Central memory CD8-positive, alpha-beta T cell (primary cell): ENCODE data around the gene HYPK.

Experiments used
- ATAC-seq: fragments of 150-1000 bp; cut with Tn5 transposase; replicated peaks from 2 replicates; pipeline ENCODE4 v1.10.0; 2022; ENCODE audit warnings: mild to moderate bottlenecking, moderate FRiP score, moderate number of reproducible peaks; ENCODE audit not compliant: poor library complexity, severe bottlenecking; ENCODE audit errors: extremely low read depth
- DNase-seq, 2 donors: peaks; one replicate each; pipeline ENCODE4 v3.0.0; 2021; ENCODE audit warnings: low spot score in 2 of 2
- H3K27ac Mint-ChIP-seq: one replicate; pipeline ENCODE4 v1.8.0; 2022; ENCODE audit warnings: low read depth, mild to moderate bottlenecking, moderate library complexity, mixed read lengths
- H3K27me3 Mint-ChIP-seq: one replicate; pipeline ENCODE4 v1.8.0; 2022; ENCODE audit warnings: mixed read lengths
- H3K36me3 Mint-ChIP-seq: one replicate; pipeline ENCODE4 v1.8.0; 2022; ENCODE audit warnings: mild to moderate bottlenecking, moderate library complexity, mixed read lengths; ENCODE audit not compliant: insufficient read depth
- H3K4me1 Mint-ChIP-seq: one replicate; pipeline ENCODE4 v1.8.0; 2022; ENCODE audit warnings: mixed read lengths
- H3K4me3 Mint-ChIP-seq: one replicate; pipeline ENCODE4 v1.8.0; 2022; ENCODE audit warnings: mild to moderate bottlenecking, moderate library complexity, mixed read lengths
- H3K9me3 Mint-ChIP-seq: one replicate; pipeline ENCODE4 v1.8.0; 2022; ENCODE audit warnings: mixed read lengths

The HYPK gene

GRCh38 chr15:43777267-43777914 lies 23.0 kb upstream of the HYPK start:
- peak overlapping the region; percentile 76 for H3K27ac Mint-ChIP-seq
- DNase-seq (peak; percentile 69 to 80), ATAC-seq (peak; percentile 72)

DNA sequence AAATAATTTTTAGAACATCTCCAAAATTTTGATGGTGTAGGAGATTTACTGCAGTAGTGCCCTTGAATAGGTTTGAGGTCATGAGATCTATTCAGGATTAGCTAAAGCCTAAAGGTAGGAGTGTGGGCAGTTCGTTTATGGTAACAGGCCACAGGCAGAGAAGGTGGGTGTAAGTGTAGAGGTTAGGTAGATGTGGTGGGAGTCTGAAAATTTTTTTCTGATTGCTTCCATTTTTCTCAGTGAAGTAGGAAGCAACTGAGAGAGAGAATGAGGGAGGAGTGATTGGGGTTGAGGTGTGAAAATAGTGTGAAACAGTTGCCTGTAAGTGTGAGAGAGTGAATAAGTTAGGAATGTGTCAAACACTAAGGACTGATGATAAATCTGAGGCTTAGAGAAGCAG lies 21.4 kb upstream of the HYPK start:
- DNase-seq: no peak
- H3K27me3 Mint-ChIP-seq: no peaks in the 10 kb centered on the region
- peaks cover 22% of the 10 kb centered on the region for H3K4me1 Mint-ChIP-seq
- H3K4me3 Mint-ChIP-seq: no peak overlapping the region
- H3K36me3 Mint-ChIP-seq: peaks cover 16% of the 10 kb centered on the region
- no peak overlapping the region for H3K27ac Mint-ChIP-seq
- no peak for ATAC-seq
- no peaks in the 10 kb centered on the region for H3K9me3 Mint-ChIP-seq

More at GRCh38 chr15:43777267-43777914, 23.0 kb upstream of the HYPK start:
- Mint-ChIP-seq H3K9me3 (no peaks in the 10 kb centered on the region), H3K27me3 (no peaks in the 10 kb centered on the region), H3K36me3 (peaks cover 29% of the 10 kb centered on the region), H3K4me3 (peak overlapping the region; percentile 92), H3K4me1 (peaks cover 22% of the 10 kb centered on the region)

DNA sequence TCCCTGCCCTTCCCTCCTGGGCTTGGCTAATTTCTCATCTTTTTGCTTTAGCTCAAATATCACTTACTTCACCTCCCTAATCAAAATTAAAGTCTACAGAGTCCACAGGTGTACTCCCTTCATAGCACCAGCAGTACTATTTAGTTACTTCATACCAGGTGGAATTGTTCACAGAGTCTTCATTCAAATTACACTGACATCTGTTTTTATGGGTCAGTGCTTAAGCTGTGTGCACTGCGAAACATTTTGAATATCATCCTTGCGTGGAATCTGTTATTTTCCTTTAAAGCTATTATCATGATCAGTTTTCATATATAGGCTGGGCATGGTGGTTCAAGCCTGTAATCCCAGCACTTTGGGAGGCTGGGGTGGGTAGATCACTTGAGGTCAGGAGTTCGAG lies 11.0 kb upstream of the HYPK start:
- Mint-ChIP-seq H3K36me3 (peaks cover 17% of the 10 kb centered on the region), H3K27me3 (no peaks in the 10 kb centered on the region), H3K27ac (no peak overlapping the region), H3K4me3 (peak overlapping the region; percentile 17), H3K9me3 (no peaks in the 10 kb centered on the region), H3K4me1 (peaks cover 33% of the 10 kb centered on the region)
- no peak for ATAC-seq
- DNase-seq: no peak

DNA sequence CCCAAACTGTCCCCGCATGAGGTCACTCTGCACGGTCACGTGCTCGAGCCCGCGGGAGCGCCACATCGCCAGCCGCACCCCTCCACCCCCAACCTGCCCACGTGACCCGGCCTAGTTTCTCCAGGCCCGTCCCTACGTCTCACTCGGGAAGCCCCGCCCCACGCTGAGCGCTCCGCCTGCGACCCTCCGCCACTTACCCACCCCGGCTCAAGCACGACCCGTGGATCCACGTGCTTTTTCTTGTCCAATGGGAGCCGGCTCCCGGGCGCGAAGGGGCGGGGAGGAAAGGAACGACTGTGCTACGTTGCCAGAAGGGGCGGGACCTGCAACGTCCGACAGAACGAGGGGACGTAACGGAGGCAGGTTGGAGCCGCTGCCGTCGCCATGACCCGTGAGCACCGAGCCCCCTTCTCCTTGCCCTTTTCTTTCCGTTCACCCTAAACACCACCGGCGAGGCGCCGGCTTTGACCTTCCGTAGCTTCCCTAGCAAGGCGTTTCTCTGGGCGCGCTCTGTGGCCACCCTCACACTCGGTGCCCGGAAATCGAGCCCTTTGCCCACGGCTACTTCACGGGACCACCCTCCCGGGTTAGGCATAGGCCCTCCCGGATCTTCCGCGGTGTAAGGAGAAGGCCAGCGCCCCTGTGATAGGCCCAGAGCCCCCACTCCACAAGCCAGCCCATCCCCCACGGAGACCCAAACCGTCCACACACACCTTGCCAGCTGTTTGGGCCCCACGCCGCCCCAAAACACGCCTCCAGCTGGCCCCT lies 8.2 kb upstream of the HYPK start, which contains the start of gene SERF2:
Gene SERF2, plus strand, starts transcription at position 328 of the 768 bp plus-strand sequence. Its CDS starts 57 bp downstream, at position 385.
- Mint-ChIP-seq H3K4me1 (peaks cover 60% of the 10 kb centered on the region), H3K4me3 (peak within 1 kb of the TSS; percentile 95), H3K27me3 (no peaks in the 10 kb centered on the region), H3K36me3 (peaks cover 22% of the 10 kb centered on the region), H3K27ac (peak within 1 kb of the TSS; percentile 99), H3K9me3 (no peaks in the 10 kb centered on the region)
- DNase-seq: peak; percentile 96 to 97
- ATAC-seq: peak; percentile 94

DNA sequence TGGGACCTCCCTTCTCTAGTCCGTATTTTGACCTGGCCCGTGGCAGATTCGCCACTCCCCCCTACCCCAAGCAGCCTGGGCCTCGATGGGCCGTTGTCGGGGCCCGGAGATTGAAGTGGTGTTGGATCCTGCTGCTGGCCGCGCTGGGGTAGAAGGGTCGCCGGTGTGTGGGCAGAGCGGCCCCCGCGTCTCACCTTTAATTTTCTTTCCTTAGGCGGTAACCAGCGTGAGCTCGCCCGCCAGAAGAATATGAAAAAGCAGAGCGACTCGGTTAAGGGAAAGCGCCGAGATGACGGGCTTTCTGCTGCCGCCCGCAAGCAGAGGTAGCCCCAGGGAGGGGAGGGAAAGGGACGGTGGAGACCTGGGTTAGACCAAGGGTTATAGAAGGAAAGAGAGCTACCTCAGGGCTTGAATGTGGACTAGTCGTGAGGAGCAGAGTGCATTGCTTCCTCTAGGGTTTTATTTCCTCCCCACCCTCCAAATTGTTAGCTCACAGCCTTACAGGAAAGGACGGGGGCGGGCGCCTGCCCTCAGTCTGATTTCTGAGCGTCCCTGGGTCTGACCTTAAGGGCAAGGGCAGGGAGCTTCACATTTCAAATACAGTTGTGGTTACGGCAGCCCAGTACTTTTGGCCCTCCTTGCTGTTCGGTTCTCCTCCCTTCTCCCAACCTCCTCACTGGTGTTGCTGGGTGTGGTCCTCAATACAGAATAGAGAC lies 7.5 kb upstream of the HYPK start:
- peaks cover 22% of the 10 kb centered on the region for H3K36me3 Mint-ChIP-seq

GRCh38 chr15:43793647-43794046 lies 6.8 kb upstream of the HYPK start:
- Mint-ChIP-seq H3K27ac (peak overlapping the region; percentile 99), H3K9me3 (no peaks in the 10 kb centered on the region), H3K27me3 (no peaks in the 10 kb centered on the region), H3K4me3 (peak overlapping the region; percentile 95), H3K36me3 (peaks cover 25% of the 10 kb centered on the region), H3K4me1 (peaks cover 60% of the 10 kb centered on the region)
- no peak for ATAC-seq
- no peak for DNase-seq

More for the DNA sequence above, 7.5 kb upstream of the HYPK start:
- no peaks in the 10 kb centered on the region for H3K27me3 Mint-ChIP-seq
- H3K4me1 Mint-ChIP-seq: peaks cover 60% of the 10 kb centered on the region
- DNase-seq (no peak), ATAC-seq (no peak)
- peak overlapping the region; percentile 99 for H3K27ac Mint-ChIP-seq
- no peaks in the 10 kb centered on the region for H3K9me3 Mint-ChIP-seq
- H3K4me3 Mint-ChIP-seq: peak overlapping the region; percentile 95

GRCh38 chr15:43794269-43795037 lies 5.9 kb upstream of the HYPK start:
- peaks cover 61% of the 10 kb centered on the region for H3K4me1 Mint-ChIP-seq
- peaks cover 25% of the 10 kb centered on the region for H3K36me3 Mint-ChIP-seq
- peak overlapping the region; percentile 67 for H3K27ac Mint-ChIP-seq
- H3K4me3 Mint-ChIP-seq: peak overlapping the region; percentile 95
- no peaks in the 10 kb centered on the region for H3K9me3 Mint-ChIP-seq
- no peak for ATAC-seq
- DNase-seq: no peak
- H3K27me3 Mint-ChIP-seq: no peaks in the 10 kb centered on the region

DNA sequence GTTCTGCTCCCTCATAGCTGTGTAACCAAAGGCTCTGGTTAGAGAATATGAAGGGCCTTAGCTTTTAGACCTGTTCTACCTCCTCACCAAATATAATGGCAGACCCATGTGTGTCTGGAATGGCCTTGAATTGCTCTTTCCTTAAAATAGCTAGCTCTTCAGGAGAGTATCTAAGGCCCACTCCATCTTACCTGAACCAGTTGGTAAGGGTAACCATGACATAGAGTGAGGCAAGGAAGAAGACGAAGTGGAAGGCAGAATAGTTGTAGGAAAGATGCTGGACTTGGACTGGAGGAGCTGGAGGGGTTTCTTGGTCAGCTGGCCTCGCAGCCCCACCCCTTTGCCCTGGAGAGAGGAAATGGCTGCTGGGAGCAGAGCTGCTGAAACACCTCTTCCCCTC lies 5.2 kb upstream of the HYPK start:
- Mint-ChIP-seq H3K4me1 (peaks cover 65% of the 10 kb centered on the region), H3K4me3 (no peak overlapping the region), H3K9me3 (no peaks in the 10 kb centered on the region), H3K36me3 (peaks cover 28% of the 10 kb centered on the region), H3K27me3 (no peaks in the 10 kb centered on the region), H3K27ac (no peak overlapping the region)
- no peak for ATAC-seq
- no peak for DNase-seq

DNA sequence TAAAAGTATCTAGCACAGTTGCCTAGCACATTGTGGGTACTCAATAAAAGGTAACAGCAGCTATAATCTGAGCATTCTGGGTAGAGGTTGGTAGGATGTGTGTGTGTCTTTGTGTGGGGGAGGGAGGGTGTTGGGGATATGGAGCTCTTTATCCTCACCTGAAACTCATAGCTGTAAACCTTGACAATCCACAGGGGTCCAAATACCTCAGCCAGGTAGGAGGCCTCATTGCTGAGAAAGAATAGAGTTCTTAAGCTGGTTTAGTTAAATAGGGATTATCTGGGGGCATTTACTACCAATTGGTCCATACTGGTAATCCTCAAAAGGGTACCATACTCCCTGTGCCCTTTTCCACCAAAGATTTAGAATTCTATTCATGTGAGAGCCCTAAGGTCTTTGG lies 4.4 kb upstream of the HYPK start:
- DNase-seq: no peak
- Mint-ChIP-seq H3K4me1 (peaks cover 71% of the 10 kb centered on the region), H3K27me3 (no peaks in the 10 kb centered on the region), H3K36me3 (peaks cover 35% of the 10 kb centered on the region), H3K4me3 (no peak overlapping the region), H3K27ac (no peak overlapping the region), H3K9me3 (no peaks in the 10 kb centered on the region)
- no peak for ATAC-seq

DNA sequence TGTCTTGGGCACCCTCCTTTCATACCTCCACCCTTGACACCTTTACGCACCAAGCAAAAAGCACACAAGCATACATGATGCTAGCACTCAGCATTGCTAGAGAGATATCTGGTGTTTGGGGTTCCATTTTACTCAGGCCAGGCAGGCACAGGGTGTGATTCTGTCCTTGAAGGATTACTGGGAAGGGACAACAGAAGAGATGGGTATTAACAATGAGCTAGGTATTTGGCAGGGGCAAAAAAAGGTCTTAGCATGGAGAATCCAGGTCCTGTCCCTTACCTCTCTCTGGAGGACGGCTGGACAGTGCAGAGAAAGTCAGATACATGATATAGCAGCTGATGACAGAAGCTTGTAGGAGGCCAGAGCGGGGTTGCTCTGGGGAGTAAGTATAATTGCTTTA lies 3.8 kb upstream of the HYPK start:
- Mint-ChIP-seq H3K36me3 (peaks cover 38% of the 10 kb centered on the region), H3K9me3 (no peaks in the 10 kb centered on the region), H3K4me3 (no peak overlapping the region), H3K4me1 (peaks cover 74% of the 10 kb centered on the region), H3K27ac (no peak overlapping the region), H3K27me3 (no peaks in the 10 kb centered on the region)
- no peak for DNase-seq
- ATAC-seq: no peak

DNA sequence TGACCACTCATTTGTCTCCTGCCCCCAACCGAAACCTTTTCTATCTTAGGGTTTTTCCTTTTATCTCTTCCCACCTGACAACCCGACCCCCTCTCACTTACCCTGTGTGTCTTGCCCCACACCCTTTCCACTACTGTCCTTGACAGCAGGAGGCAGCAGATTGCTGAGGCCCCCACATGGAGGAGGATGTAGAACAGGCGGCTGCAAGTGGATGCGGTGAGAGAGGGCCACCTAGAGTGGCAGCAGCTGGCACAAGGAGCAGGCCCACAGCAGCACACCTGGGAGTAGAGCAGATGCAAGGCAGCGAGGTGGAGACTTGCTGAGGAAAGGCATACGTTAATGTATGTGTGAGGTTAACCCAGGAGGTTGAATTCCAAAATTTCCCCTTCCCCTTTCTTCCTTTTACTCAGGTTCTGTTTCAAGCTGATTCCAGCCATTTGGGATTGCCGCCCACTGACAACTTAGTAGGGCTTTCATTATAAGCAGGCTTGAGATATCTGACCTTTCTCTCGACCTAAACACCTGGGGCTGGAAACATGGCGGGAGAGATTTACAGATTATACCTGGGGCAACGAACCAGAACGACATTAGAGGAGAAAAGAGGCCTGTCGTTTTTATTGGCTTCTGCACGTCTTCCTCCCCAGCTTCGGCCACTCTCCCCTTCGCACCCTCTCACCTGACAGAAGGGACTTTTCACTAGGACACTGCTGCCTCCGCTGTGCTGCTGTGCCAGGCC lies 1.0 kb upstream of the HYPK start:
- DNase-seq: no peak
- H3K27ac Mint-ChIP-seq: peak overlapping the region; percentile 97

GRCh38 chr15:43799945-43800285 lies 484 bp upstream of the HYPK start, which contains the start of gene SERINC4:
Gene SERINC4 (minus strand): TSS chr15:43800220. CDS start chr15:43799986, 234 bp downstream.
- no peak for ATAC-seq
- Mint-ChIP-seq H3K4me1 (peaks cover 46% of the 10 kb centered on the region), H3K9me3 (no peaks in the 10 kb centered on the region), H3K4me3 (peak within 1 kb of the TSS; percentile 96), H3K36me3 (peaks cover 43% of the 10 kb centered on the region), H3K27me3 (no peaks in the 10 kb centered on the region), H3K27ac (peak within 1 kb of the TSS; percentile 97)
- no peak for DNase-seq

More for the DNA sequence above, 1.0 kb upstream of the HYPK start:
- H3K9me3 Mint-ChIP-seq: no peaks in the 10 kb centered on the region
- no peak for ATAC-seq
- H3K27me3 Mint-ChIP-seq: no peaks in the 10 kb centered on the region
- H3K4me3 Mint-ChIP-seq: peak overlapping the region; percentile 96
- peaks cover 52% of the 10 kb centered on the region for H3K4me1 Mint-ChIP-seq
- H3K36me3 Mint-ChIP-seq: peaks cover 38% of the 10 kb centered on the region
